HCT116 (cell line): Measurements from ENCODE around the gene DNM1. TPM values are rescaled to one million over a fixed set of nuclear protein-coding genes. Genes with fewer than 3 reads are reported as not detected.
A peak's percentile ranks its signal among the peaks of the same experiment; 100 is the strongest.

ENCODE experiments used
- ATAC-seq: fragments of 200-7000 bp; cut with Tn5 transposase; 2 replicates; pipeline ENCODE4 v1.9.1; 2020; ENCODE audit warnings: mild to moderate bottlenecking, moderate library complexity
- BruUV-seq: library from RNA; stranded (reverse); fragments of 400-500 nt; replicated peaks from 2 replicates; lab custom pipeline; 2021; lab: Mats Ljungman, UMichigan
- CTCF ChIA-PET: fragments of 300-600 bp; sonication (Branson Sonifier 250); formaldehyde crosslinking; loops from one replicate; lab custom pipeline; 2021; ENCODE audit warnings: antibody characterized with exemption; lab: Charles Lee
- POLR2A ChIA-PET: fragments of 300-600, 350-600 bp; sonication (Branson Sonifier 250); formaldehyde crosslinking; loops from one replicate; lab custom pipeline; 2021; ENCODE audit warnings: antibody characterized with exemption; lab: Charles Lee
- RAD21 ChIA-PET, 2 experiments: fragments of 300-600 bp; sonication (Branson Sonifier 250); formaldehyde crosslinking; loops; one replicate each; lab custom pipeline; 2023; ENCODE audit warnings: low total read pairs in 2 of 2; ENCODE audit not compliant: uncharacterized antibody in 2 of 2, unreplicated experiment in 2 of 2, low non-redundant PET in 1 of 2; lab: Charles Lee
- DNase-seq: peaks from one replicate; pipeline ENCODE4 v3.0.0-alpha.2; 2010; ENCODE audit warnings: low read depth, low spot score
- H2AFZ ChIP-seq: fragments of 200-600 bp; shearing (Covaris generic), sonication (generic); 2 replicates; pipeline ENCODE4 v1.6.1; 2017; ENCODE audit warnings: low read depth, mixed run types, mixed read lengths, antibody characterized with exemption, low read length; ENCODE audit not compliant: poor library complexity, severe bottlenecking
- H3K27ac ChIP-seq: 2 replicates; pipeline ENCODE4 v1.5.1; 2012; ENCODE audit warnings: low read depth, low read length
- H3K27me3 ChIP-seq: fragments of 200-600 bp; sonication (generic); 2 replicates; pipeline ENCODE4 v1.6.1; 2016; ENCODE audit warnings: mixed run types, low read length, mixed read lengths; ENCODE audit not compliant: insufficient read depth
- H3K36me3 ChIP-seq, 2 experiments: fragments of 200-500 bp in 1 of 2; fragments of 200-600 bp in 1 of 2; sonication (Bioruptor generic) in 1 of 2; sonication (generic) in 1 of 2; 2 replicates each; pipeline versions ENCODE4 v1.5.1 to v1.6.1; 2014 to 2016; ENCODE audit warnings: low read length in 2 of 2, inconsistent platforms in 1 of 2, mixed read lengths in 1 of 2, mixed run types in 1 of 2; ENCODE audit not compliant: insufficient read depth in 2 of 2, control insufficient read depth in 1 of 2
- H3K4me1 ChIP-seq, 2 experiments: fragments of 200-600 bp in 1 of 2; sonication (generic) in 1 of 2; 2 replicates each; pipeline versions ENCODE4 v1.5.1 to v1.6.1; 2012 to 2017; ENCODE audit warnings: low read length in 2 of 2, inconsistent platforms in 1 of 2, mild to moderate bottlenecking in 1 of 2, mixed read lengths in 1 of 2, mixed run types in 1 of 2, moderate library complexity in 1 of 2; ENCODE audit not compliant: insufficient read depth in 2 of 2, control insufficient read depth in 1 of 2
- H3K4me2 ChIP-seq: fragments of 200-600 bp; sonication (generic); 2 replicates; pipeline ENCODE4 v1.6.1; 2017; ENCODE audit warnings: mixed run types, low read length, mixed read lengths
- H3K4me3 ChIP-seq, 2 experiments: fragments of 200-600 bp in 1 of 2; sonication (generic) in 1 of 2; replicated peaks in 1 of 2; 2 replicates each; pipeline ENCODE4 v1.5.1; 2011 to 2016; ENCODE audit warnings: low read length in 2 of 2, control low read depth in 1 of 2, low read depth in 1 of 2, mild to moderate bottlenecking in 1 of 2, mixed read lengths in 1 of 2, mixed run types in 1 of 2
- H3K79me2 ChIP-seq: fragments of 200-600 bp; sonication (generic); 2 replicates; pipeline ENCODE4 v1.6.1; 2017; ENCODE audit warnings: mild to moderate bottlenecking, mixed run types, low read length, moderate library complexity, mixed read lengths; ENCODE audit not compliant: insufficient read depth
- H3K9ac ChIP-seq: fragments of 200-600 bp; sonication (generic); 2 replicates; pipeline ENCODE4 v1.6.1; 2016; ENCODE audit warnings: low read length, mixed read lengths
- H3K9me2 ChIP-seq: fragments of 200-600 bp; sonication (generic), shearing (Covaris generic); 2 replicates; pipeline ENCODE4 v1.6.1; 2017; ENCODE audit warnings: mixed run types, mild to moderate bottlenecking, moderate library complexity; ENCODE audit not compliant: insufficient read depth
- H3K9me3 ChIP-seq, 2 experiments: fragments of 200-500 bp in 1 of 2; fragments of 200-600 bp in 1 of 2; sonication (Bioruptor generic) in 1 of 2; sonication (generic) in 1 of 2; 2 replicates each; pipeline ENCODE4 v1.6.1; 2014 to 2017; ENCODE audit warnings: low read length in 2 of 2, mixed read lengths in 2 of 2, inconsistent platforms in 1 of 2, low read depth in 1 of 2, mild to moderate bottlenecking in 1 of 2, mixed run types in 1 of 2, moderate library complexity in 1 of 2; ENCODE audit not compliant: control insufficient read depth in 1 of 2, insufficient read depth in 1 of 2
- H4K20me1 ChIP-seq: fragments of 200-600 bp; sonication (generic), shearing (Covaris generic); 2 replicates; pipeline ENCODE4 v1.6.1; 2017; ENCODE audit warnings: mixed run types, mild to moderate bottlenecking, moderate library complexity; ENCODE audit not compliant: insufficient read depth
- ATF3 ChIP-seq: IDR thresholded peaks from 2 replicates; pipeline ENCODE4 v1.6.1; 2012
- CBX3 ChIP-seq: IDR thresholded peaks from 2 replicates; pipeline ENCODE4 v1.6.1; 2012; ENCODE audit warnings: low read depth
- CTCF ChIP-seq, 3 experiments: fragments of 200-600 bp in 1 of 3; sonication (generic) in 1 of 3; IDR thresholded peaks in 2 of 3; conservative IDR thresholded peaks in 1 of 3; 2 replicates each; pipeline ENCODE4 v1.5.1; 2012 to 2017; ENCODE audit warnings: low read depth in 2 of 3, low read length in 2 of 3, antibody characterized with exemption in 1 of 3, borderline replicate concordance in 1 of 3, control low read depth in 1 of 3, mild to moderate bottlenecking in 1 of 3, mixed read lengths in 1 of 3, mixed run types in 1 of 3, moderate library complexity in 1 of 3; ENCODE audit not compliant: insufficient read depth in 1 of 3
- ELF1 ChIP-seq: IDR thresholded peaks from 2 replicates; pipeline ENCODE4 v1.6.1; 2012; ENCODE audit warnings: low read depth, borderline replicate concordance
- EZH2 ChIP-seq: fragments of 200-600 bp; sonication (generic); IDR thresholded peaks from 2 replicates; pipeline ENCODE4 v1.6.1; 2017; ENCODE audit warnings: antibody characterized with exemption, mixed run types
- EZH2phosphoT487 ChIP-seq: fragments of 200-600 bp; IDR thresholded peaks from 2 replicates; pipeline ENCODE4 v1.6.1; 2018; ENCODE audit warnings: antibody characterized with exemption, borderline replicate concordance
- FOSL1 ChIP-seq: IDR thresholded peaks from 2 replicates; pipeline ENCODE4 v1.6.1; 2012; ENCODE audit warnings: low read depth
- JUND ChIP-seq: IDR thresholded peaks from 2 replicates; pipeline ENCODE4 v1.6.1; 2012
- MAX ChIP-seq: IDR thresholded peaks from 2 replicates; pipeline ENCODE4 v1.6.1; 2012
- POLR2AphosphoS5 ChIP-seq: IDR thresholded peaks from 2 replicates; pipeline ENCODE4 v1.6.1; 2011; ENCODE audit warnings: mild to moderate bottlenecking, low read depth, low read length, moderate library complexity
- RAD21 ChIP-seq: IDR thresholded peaks from 2 replicates; pipeline ENCODE4 v1.6.1; 2012; ENCODE audit warnings: low read depth, mild to moderate bottlenecking
- REST ChIP-seq: IDR thresholded peaks from 2 replicates; pipeline ENCODE4 v1.6.1; 2012; ENCODE audit warnings: low read depth
- SP1 ChIP-seq: IDR thresholded peaks from 2 replicates; pipeline ENCODE4 v1.6.1; 2012; ENCODE audit warnings: low read depth
- SRF ChIP-seq: IDR thresholded peaks from 2 replicates; pipeline ENCODE4 v1.6.1; 2012; ENCODE audit warnings: low read depth
- TCF7L2 ChIP-seq: IDR thresholded peaks from 2 replicates; pipeline ENCODE4 v1.7.0; 2011; ENCODE audit warnings: borderline replicate concordance, inconsistent platforms; ENCODE audit not compliant: insufficient read depth, insufficient read length; ENCODE audit errors: extremely low read depth
- ZBTB33 ChIP-seq: IDR thresholded peaks from 2 replicates; pipeline ENCODE4 v1.6.1; 2011; ENCODE audit warnings: mild to moderate bottlenecking, low read length, moderate library complexity; ENCODE audit not compliant: insufficient replicate concordance; ENCODE audit errors: extremely low read depth
- ZFX ChIP-seq: fragments of 450-650 bp; IDR thresholded peaks from 2 replicates; pipeline ENCODE4 v1.6.1; 2017
- ZNF274 ChIP-seq: fragments of 200-500 bp; sonication (Bioruptor generic); IDR thresholded peaks from 2 replicates; pipeline ENCODE4 v1.6.1; 2014; ENCODE audit warnings: mild to moderate bottlenecking, low read depth, low read length, inconsistent platforms
- intact Hi-C: fragments of 100-400 bp; cut with micrococcal nuclease; formaldehyde crosslinking; loops from 2 replicates; pipeline ENCODE4 v1.10.0; 2022
- total RNA-seq: library from RNA; stranded (reverse); gene quantifications from one replicate; pipeline ENCODE4 v1.2.1, GENCODE V29; 2021; ENCODE audit not compliant: unreplicated experiment

The DNM1 gene
- total RNA-seq, 1 experiment from 2014 or later: 12.0 TPM

GRCh38 chr9:128211186-128211980 is 8.2 kb downstream of the DNM1 start:
- ChIA-PET POLR2A (no interaction called here), CTCF (no interaction called here), RAD21 (no interaction called here)
- no peak overlapping the region for H3K27ac ChIP-seq
- H3K27me3 ChIP-seq: no peaks in the 10 kb centered on the region
- no peaks in the 10 kb centered on the region for H4K20me1 ChIP-seq
- H3K4me3 ChIP-seq: no peak overlapping the region
- DNase-seq: no peak
- 0 out of 2 replicates have a peak overlapping the region, but pooled peaks have one; percentile 2 for H3K9ac ChIP-seq
- H3K36me3 ChIP-seq: no peaks in the 10 kb centered on the region
- H3K4me1 ChIP-seq: peaks cover 9 to 42% of the 10 kb centered on the region in 2 experiments
- H2AFZ ChIP-seq: no peak overlapping the region
- BruUV-seq: no TSS peak
- ATAC-seq: no peak
- no peaks in the 10 kb centered on the region for H3K9me3 ChIP-seq
- peak overlapping the region; percentile 19; the same call in 1 of the 2 replicates for H3K4me2 ChIP-seq
- intact Hi-C loops: no loop called here
- no peaks in the 10 kb centered on the region for H3K79me2 ChIP-seq
- no peak for TF ChIP-seq ZNF274
- no peak for TF ChIP-seq MAX
- TF ChIP-seq SRF: no peak
- TF ChIP-seq POLR2AphosphoS5: no peak
- TF ChIP-seq ZFX: no peak
- no peak for TF ChIP-seq CTCF (IDR thresholded peaks at IDR 0.05 in 2 of 3, conservative IDR thresholded peaks at IDR 0.05 in 1 of 3; ENCODE audit: borderline replicate concordance in 1 of 3, insufficient read depth in 1 of 3, low read depth in 2 of 3, low read length in 2 of 3)
- no peak for TF ChIP-seq ATF3
- TF ChIP-seq JUND: no peak
- TF ChIP-seq ELF1: no peak
- TF ChIP-seq ZBTB33: no peak
- TF ChIP-seq SP1: no peak
- no peak for TF ChIP-seq EZH2phosphoT487
- TF ChIP-seq TCF7L2: no peak
- no peak for TF ChIP-seq CBX3
- TF ChIP-seq FOSL1: no peak
- TF ChIP-seq RAD21: no peak
- TF ChIP-seq REST: no peak
- TF ChIP-seq EZH2: no peak
- no peaks in the 10 kb centered on the region for H3K9me2 ChIP-seq
